Measurements from ENCODE around the gene TMEM170B. TPM values are rescaled to one million over a fixed set of nuclear protein-coding genes. Genes with fewer than 3 reads are reported as not detected.

The TMEM170B gene
- total RNA-seq, 2 experiments from 2014 or later, result 1.8 to 1.9 TPM

DNA sequence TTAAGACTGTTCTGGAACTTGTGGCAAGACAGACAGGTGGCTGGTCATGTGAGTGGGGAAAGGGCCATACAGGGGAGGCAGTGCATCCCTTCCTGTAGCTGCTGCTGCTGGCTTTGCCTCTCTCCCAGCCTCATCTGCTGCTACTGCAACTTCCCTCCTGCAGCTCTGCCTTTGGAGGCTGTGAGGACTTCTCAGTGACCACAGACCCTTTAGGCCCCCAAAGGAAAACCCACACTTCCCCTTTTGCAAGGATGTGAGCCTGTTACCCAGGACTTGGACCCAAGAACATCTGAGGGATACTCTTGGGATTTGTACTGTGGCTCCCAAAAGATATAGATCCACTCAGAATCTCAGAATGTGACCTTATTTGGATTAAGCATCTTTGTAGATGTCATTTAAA is 91.0 kb downstream of the TMEM170B start:
- Mint-ChIP-seq H3K36me3 (ENCODE audit: low read depth) (no peaks in the 10 kb centered on the region), H3K9me3 (no peaks in the 10 kb centered on the region), H3K27me3 (no peaks in the 10 kb centered on the region), H3K27ac (no peak overlapping the region), H3K4me1 (ENCODE audit: low read depth) (no peaks in the 10 kb centered on the region), H3K4me3 (no peak overlapping the region)
- intact Hi-C loops (cut with micrococcal nuclease), result no loop called here
- ATAC-seq (no peak), DNase-seq (no peak)
- POLR2A ChIA-PET, result interaction anchor here (0.6 kb wide), 1 partner anchor 1610 kb away, joined by 3 read pairs; no protein-coding TSS in a partner anchor
- CTCF ChIA-PET, result no interaction called here
- TF ChIP-seq, protein P1, sequence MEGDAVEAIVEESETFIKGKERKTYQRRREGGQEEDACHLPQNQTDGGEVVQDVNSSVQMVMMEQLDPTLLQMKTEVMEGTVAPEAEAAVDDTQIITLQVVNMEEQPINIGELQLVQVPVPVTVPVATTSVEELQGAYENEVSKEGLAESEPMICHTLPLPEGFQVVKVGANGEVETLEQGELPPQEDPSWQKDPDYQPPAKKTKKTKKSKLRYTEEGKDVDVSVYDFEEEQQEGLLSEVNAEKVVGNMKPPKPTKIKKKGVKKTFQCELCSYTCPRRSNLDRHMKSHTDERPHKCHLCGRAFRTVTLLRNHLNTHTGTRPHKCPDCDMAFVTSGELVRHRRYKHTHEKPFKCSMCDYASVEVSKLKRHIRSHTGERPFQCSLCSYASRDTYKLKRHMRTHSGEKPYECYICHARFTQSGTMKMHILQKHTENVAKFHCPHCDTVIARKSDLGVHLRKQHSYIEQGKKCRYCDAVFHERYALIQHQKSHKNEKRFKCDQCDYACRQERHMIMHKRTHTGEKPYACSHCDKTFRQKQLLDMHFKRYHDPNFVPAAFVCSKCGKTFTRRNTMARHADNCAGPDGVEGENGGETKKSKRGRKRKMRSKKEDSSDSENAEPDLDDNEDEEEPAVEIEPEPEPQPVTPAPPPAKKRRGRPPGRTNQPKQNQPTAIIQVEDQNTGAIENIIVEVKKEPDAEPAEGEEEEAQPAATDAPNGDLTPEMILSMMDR (IDR thresholded peaks at IDR 0.05), result no peak

DNA sequence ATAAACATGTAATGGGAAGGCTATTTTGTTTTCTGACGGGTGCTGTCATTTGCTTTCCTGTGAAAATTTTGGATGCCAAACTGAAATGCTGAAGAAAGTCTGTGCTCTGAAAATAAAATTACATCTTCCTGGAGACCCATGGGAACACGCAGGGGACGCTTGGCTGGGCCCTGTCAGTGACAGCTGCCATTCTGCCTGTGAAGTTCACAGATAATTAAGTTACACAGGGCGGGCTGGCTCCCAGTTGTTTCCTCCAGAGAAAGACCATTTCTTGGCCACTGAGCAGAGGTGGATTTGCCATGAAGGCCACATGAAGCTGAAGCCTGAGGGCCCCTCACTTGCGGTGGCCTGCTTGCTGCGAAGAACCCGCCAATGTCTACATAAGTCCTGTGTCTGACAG is 93.5 kb downstream of the TMEM170B start:
- Mint-ChIP-seq H3K27ac (no peak overlapping the region), H3K4me1 (ENCODE audit: low read depth) (no peaks in the 10 kb centered on the region), H3K9me3 (no peaks in the 10 kb centered on the region), H3K27me3 (no peaks in the 10 kb centered on the region), H3K4me3 (no peak overlapping the region), H3K36me3 (ENCODE audit: low read depth) (no peaks in the 10 kb centered on the region)
- ChIA-PET CTCF (no interaction called here), POLR2A (no interaction called here)
- DNase-seq (no peak), ATAC-seq (no peak)
- intact Hi-C loops (cut with micrococcal nuclease), result no loop called here
- TF ChIP-seq, protein P1 (IDR thresholded peaks at IDR 0.05), result no peak

DNA sequence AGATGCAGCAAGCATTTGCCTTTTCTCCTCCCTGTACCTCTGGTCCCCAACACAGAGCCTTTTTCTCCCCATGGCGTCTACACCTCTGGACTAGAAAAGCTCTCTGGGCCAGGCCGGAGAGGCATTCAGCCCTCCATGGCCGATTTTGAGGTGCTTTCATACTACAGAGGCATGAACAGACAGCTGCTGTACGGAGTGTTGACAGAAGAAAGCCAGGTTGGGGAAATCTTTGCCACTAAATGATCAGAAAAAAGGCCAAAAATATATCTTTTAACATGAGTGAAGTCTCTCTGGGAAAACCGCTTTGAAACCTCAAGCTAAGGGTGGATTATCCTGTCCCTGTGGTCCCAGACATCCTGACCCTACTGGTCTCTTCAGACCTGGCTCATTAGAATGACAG is 94.0 kb downstream of the TMEM170B start:
- H3K9me3 Mint-ChIP-seq, result no peaks in the 10 kb centered on the region
- CTCF ChIA-PET, result no interaction called here
- POLR2A ChIA-PET, result no interaction called here
- H3K36me3 Mint-ChIP-seq (ENCODE audit: low read depth), result no peaks in the 10 kb centered on the region
- intact Hi-C loops (cut with micrococcal nuclease), result no loop called here
- TF ChIP-seq, protein P1 (IDR thresholded peaks at IDR 0.05), result no peak
- H3K27ac Mint-ChIP-seq, result no peak overlapping the region
- H3K4me1 Mint-ChIP-seq (ENCODE audit: low read depth), result no peaks in the 10 kb centered on the region
- no peaks in the 10 kb centered on the region for H3K27me3 Mint-ChIP-seq
- ATAC-seq (no peak), DNase-seq (no peak)
- H3K4me3 Mint-ChIP-seq, result no peak overlapping the region

DNA sequence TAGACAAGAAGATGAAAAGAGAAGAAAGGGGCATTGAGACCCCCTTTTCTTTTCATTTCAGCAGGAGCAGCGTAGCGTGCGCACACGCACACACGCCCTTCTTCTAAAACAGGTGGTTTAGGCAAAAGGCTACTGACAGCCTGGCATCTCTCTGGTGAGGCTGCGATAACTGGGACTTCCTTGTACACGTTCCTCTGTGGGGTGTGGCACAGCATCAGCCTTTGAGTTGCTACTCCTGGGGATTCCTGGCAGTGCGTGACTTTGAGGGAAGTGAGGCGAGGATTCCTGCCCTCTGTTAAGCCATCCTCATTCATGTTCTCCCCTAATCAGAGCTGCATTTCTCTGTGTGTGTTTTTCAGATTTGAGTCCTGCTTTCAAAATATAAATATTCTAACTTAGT is 94.7 kb downstream of the TMEM170B start:
- CTCF ChIA-PET, result no interaction called here
- Mint-ChIP-seq H3K27ac (no peak overlapping the region), H3K27me3 (no peaks in the 10 kb centered on the region), H3K36me3 (ENCODE audit: low read depth) (no peaks in the 10 kb centered on the region), H3K9me3 (no peaks in the 10 kb centered on the region), H3K4me3 (no peak overlapping the region), H3K4me1 (ENCODE audit: low read depth) (no peaks in the 10 kb centered on the region)
- ATAC-seq, result no peak
- intact Hi-C loops (cut with micrococcal nuclease), result no loop called here
- DNase-seq, result no peak
- TF ChIP-seq, protein P1 (IDR thresholded peaks at IDR 0.05), result no peak
- POLR2A ChIA-PET, result no interaction called here

DNA sequence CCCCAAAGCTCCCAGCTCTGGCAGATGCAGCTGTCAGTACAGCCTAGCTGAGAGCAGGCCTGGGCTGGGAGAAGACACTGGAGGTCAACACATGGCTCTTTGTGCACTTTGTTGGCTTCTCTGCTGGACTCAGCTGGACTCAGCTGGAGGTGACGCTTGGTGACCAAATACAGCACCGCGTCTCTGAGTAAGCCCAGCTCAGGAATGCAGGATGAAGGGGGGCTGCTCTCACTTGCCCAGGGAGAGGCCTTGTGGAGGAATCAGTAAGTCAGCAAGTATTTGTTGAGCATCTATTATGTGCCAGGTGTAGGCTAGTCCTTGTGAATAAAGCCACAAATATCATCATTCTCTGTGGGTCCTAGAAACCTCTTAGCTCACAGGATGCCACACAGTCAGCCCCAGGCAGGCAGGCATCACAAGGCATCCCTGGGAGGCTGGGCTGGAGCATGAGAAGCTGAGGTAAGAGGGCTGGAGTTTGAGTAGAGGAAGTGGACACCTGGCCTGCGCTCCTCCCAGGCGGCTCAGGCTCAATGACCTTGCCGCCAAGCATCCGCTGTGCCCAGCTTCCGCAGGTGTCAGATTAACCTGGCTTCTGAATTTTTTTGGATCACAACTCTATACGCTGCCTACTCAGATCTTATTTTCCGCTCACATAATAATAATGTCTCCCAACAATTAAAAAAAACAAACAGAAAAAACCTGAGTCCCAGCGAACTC is 95.4 kb downstream of the TMEM170B start:
- intact Hi-C loops (cut with micrococcal nuclease), result no loop called here
- Mint-ChIP-seq H3K4me1 (ENCODE audit: low read depth) (no peaks in the 10 kb centered on the region), H3K4me3 (no peak overlapping the region), H3K27ac (no peak overlapping the region), H3K27me3 (no peaks in the 10 kb centered on the region), H3K9me3 (no peaks in the 10 kb centered on the region), H3K36me3 (ENCODE audit: low read depth) (no peaks in the 10 kb centered on the region)
- CTCF ChIA-PET, result interaction anchor here (0.7 kb wide), 1 partner anchor 138 kb away, joined by 3 read pairs; no protein-coding TSS in a partner anchor
- POLR2A ChIA-PET, result no interaction called here
- DNase-seq (no peak), ATAC-seq (no peak)
- TF ChIP-seq, protein P1 (IDR thresholded peaks at IDR 0.05), result no peak

Other genes starting within 250 kb of the TMEM170B start
- 10 to 100 TPM; 20.0 to 21.9 TPM for gene ADTRP, start 241.1 kb downstream of the TMEM170B start, total RNA-seq